ENCODE data around the gene TP53BP2.
A peak's percentile ranks its signal among the peaks of the same experiment; 100 is the strongest.
"Not testable (repeated sequence)": the region's sequence is repeated elsewhere in the genome, so short reads cannot be mapped to it uniquely, and the experiment has no call there.

The TP53BP2 gene

GRCh38 chr1:223852337-223852736 lies 6.6 kb upstream of the TP53BP2 start:
- no peak for DNase-seq (ENCODE audit: low read depth)

DNA sequence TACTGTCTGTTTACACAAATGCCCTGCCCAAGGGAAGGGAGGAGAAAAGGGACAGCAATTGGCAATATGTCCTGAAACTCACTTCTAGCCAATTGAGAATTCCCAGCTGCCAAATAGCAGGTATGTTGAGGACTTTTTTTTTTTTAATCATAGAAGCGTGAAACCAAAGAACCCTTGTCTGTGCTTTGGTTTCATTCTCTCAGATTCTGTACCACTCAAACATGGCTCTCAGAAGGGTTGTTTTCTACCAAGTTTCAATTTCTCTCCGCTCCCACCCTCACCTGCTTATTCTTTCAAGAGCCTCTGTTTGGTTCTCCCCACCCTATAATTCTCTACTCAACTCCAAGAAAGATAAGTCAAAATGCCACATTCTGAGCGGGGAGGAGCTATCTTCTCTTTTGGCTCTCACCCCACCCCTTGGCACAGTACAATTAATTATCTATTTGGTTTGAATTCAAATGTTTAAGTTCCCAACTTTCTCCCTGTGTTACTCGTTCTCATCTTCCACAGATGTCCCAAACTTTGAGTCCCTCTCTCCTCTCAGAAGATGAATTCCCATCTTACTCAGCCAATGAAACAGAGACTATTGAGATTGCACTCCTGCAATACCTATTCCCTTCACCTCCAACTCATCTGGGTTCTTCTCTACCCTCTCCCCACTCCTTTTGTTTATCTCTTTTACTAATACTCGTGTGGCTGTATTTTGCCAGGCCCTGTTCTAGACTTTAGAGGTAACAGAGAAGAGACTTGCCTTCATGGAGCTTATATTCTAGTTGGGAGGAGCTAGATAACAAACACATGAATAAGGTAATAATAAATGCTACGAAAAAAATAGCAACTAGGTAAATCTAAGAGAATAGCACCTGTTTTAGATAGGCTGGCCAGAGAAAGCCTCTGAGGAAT lies 3.9 kb upstream of the TP53BP2 start:
- DNase-seq (ENCODE audit: low read depth): no peak

DNA sequence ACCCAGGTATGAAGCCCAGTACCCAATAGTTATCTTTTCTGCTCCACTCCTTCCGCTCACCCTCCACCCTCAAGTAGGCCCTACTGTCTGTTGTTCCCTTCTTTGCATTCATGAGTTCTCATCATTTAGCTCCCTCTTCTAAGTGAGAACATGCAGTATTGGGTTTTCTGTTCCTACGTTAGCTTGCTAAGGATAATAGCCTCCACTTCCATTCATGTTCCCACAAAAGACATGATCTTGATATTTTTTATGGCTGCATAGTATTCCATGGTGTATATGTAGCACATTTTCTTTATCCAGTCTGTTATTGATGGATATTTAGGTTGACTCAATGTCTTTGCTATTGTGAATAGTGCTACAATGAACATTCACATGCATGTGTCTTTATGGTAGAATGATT lies 2.8 kb upstream of the TP53BP2 start:
- no peak for DNase-seq (ENCODE audit: low read depth)

GRCh38 chr1:223847781-223848345 lies 2.1 kb upstream of the TP53BP2 start:
- no peak for DNase-seq (ENCODE audit: low read depth)

GRCh38 chr1:223845037-223845809 lies 524 bp downstream of the TP53BP2 start:
- peak; percentile 68 for DNase-seq (ENCODE audit: low read depth)

GRCh38 chr1:223844787-223845036 lies 1.0 kb downstream of the TP53BP2 start:
- DNase-seq (ENCODE audit: low read depth): peak; percentile 17

DNA sequence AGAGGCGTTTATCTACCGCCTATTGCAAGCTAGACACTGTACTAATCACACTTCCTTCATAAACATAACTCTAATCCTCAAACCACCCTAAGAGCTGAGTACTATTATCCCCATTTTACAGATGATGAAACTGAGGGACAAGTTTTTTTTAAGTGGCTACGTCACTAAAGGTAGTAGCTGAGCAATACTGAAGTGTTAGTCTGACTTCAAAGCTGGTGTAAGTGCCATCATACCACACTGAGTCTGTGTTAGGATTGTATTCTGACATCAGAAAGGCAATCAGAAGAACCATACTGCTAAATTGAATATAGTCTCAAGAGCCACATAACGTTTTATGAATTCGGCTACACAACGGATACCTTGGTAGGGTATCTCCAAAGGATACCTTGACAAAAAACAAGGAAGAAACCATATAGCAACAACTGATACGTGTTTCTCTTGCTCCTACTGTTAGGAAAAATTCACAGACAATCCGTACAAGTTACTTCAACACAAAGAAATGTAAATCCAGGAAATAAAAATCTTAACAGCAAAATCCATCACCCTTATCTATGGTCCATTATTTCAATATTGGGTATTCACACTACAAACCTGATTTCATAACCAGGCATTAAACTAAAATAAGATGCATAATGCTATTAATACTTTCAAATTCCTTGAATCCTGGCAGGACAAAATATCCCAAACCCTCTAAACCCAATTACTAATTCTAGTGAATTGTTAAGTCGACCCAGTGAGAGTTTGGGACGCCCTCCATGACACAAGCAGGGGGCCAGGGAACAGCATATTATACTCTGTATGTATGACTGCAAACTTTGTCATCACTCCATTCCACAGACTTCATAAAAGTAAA lies 1.6 kb downstream of the TP53BP2 start:
- DNase-seq (ENCODE audit: low read depth): no peak

GRCh38 chr1:223842784-223843183 lies 3.0 kb downstream of the TP53BP2 start:
- no peak for DNase-seq (ENCODE audit: low read depth)

DNA sequence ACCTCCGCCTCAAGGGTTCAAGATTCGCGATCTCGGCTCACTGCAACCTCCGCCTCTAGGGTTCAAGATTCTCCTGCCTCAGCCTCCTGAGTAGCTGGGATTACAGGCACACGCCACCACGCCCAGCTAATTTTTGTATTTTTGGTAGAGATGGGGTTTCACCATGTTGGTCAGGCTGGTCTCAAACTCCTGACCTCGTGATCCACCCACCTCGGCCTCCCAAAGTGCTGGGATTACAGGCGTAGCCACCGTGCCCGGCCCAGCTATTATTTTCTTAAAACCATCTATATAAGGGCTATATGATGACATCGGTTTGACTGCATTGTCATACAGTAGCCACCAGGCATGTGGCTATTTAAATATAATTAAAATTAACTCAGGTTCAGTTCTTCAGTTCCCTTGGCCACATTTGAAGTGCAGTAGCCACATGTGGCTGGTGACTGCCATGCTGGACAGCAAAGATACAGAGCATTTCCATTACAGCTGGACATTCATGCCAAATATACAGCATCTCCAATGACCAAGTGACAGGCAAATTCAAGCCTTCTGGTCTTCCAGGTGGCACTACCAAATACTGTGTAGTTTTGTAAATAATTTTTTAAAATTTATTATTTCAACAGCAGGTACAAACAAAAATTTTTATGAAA lies 3.6 kb downstream of the TP53BP2 start:
- not testable (repeated sequence) for DNase-seq (ENCODE audit: low read depth)

GRCh38 chr1:223840254-223840653 lies 5.5 kb downstream of the TP53BP2 start:
- no peak for DNase-seq (ENCODE audit: low read depth)

DNA sequence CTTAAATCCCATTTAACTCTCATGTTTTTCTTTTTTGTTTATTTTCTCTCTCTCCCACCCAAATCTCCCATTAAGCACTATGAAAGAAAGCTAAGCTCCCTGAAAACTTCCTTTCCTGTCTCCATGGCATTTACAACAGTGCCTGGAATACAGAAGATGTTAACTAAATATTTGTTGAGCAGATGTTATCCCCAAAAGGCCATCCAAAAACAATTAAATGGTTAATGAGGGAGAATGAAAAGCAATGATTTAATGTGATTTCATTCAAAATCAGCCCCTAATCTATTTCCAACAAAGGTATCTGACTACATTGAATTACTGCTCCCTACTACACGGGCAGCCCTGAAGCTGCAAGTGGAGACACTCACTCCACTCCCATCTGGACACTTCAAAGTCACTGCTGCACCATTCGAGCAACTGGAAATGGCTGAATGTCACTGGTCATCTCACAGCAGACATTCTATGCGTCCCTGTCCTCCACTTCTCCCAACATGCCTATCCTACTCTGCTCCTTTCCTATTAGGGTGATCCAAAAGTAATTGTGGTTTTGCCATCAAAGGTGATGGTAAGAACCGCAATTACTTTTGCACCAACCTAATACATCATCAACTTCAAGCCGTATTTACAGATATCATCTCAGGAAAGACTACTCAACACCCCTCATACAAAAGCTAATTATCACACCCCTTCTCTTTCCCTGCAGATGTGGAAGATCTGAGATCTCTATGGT lies 7.5 kb downstream of the TP53BP2 start:
- no peak for DNase-seq (ENCODE audit: low read depth)

DNA sequence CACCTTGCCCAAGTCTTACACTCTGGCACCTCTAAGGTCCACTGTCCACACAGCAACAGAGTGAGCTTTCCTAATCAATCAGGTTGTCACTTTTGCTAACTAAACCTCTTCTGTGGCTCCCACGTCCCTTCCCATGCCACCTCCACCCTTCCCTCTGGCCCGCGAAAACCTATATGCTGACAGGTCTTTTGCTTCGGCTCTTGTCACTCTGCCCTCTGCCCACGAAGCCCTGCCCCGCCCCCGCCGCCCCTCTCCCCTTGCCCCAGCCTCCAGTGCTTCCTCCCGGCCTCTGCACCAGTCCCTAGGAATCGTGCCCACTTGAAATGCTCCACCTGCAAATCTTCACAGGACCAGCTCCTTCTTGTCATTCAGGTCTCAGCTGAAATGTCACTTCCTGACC lies 8.1 kb downstream of the TP53BP2 start:
- DNase-seq (ENCODE audit: low read depth): no peak

GRCh38 chr1:223837206-223837605 lies 8.5 kb downstream of the TP53BP2 start:
- no peak for DNase-seq (ENCODE audit: low read depth)

DNA sequence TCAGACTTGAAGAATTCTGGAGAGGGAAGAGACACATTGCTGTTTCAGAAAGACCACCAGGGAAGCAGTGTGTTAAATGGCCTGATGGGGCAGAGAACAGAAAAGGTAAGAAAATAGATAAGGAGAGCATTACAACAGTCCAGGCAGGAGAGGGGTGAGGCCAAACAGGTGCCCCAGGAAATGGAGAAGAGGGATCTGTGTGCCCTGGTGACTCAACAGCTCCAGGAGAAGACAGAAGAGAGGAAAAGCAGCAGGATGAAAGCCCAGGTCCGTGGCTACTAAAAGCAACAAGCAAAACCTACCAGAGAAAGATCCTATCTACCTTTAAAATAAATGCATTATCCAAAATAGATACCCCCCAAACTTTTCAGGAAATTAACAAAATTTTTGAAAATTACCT lies 9.2 kb downstream of the TP53BP2 start:
- no peak for DNase-seq (ENCODE audit: low read depth)

GRCh38 chr1:223835754-223836153 lies 10.0 kb downstream of the TP53BP2 start:
- DNase-seq (ENCODE audit: low read depth): no peak

- no peak for DNase-seq (ENCODE audit: low read depth)
These were observed 11.0 kb downstream of the TP53BP2 start for GRCh38 chr1:223834660-223835263.

DNA sequence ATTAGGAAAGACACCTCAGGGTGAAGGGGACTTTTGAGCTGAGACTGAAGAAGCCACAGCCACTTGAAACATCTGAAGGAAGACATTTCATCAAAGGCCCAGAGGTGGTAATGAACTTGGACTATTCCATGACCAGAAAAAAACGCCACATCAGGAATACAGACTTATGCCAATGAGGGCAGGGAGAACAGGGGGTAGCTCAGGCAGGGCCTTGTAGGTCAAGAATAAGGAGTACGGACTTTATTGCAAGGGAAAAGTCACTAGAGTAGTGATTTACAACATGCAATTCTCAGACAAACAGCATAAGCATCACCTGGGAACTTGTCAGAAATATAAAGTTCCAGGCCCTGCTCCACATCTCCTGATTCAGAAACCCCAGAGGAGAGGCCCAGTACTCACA lies 11.8 kb downstream of the TP53BP2 start:
- no peak for DNase-seq (ENCODE audit: low read depth)

- no peak for DNase-seq (ENCODE audit: low read depth)
These were observed 13.2 kb downstream of the TP53BP2 start for GRCh38 chr1:223832637-223832943.

DNA sequence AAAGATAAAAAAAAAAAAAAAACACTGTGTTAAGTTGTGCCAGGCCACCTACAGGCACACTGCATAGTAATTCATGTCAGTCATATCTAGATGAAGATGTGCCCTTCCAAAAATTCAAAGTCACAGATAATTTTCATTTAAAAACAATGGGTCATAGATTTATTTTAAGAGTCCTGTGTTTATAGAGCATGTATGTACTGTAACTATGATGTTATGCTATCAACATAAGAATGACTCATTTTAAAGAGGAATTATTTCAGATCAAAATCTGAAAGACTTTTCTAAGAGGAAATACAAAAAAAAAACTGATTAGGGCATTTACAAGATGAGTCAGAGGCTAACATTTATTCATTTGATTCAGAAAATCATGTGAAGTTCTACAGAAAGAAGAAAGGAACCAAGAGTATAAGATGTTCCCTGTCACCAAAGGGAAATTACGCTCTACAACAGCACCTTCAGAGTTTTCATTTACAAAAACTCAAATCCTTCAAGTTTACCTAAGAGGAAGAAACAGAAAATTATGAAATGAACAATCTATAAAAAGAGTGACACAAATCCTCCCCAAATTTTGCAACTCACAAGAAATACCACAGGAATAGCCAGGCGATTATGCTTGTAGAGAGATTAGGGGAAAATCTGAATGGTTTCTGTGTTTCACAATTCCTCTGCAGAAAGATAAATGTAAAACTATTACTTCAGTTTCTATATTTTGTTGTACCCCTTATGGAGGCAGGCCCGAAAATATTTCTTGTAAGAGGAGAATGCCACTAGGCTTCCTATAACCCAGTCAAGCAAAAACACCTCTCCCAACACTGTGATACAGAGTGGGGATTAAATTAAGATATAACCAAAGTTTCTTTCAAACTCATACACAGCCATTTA lies 13.8 kb downstream of the TP53BP2 start:
- no peak for DNase-seq (ENCODE audit: low read depth)

- DNase-seq (ENCODE audit: low read depth): no peak
These were observed 16.1 kb downstream of the TP53BP2 start for GRCh38 chr1:223829678-223830077.
